Kidney epithelial cell (primary cell): Measurements from ENCODE around the gene DCP1B. TPM values are rescaled to one million over a fixed set of nuclear protein-coding genes. Genes with fewer than 3 reads are reported as not detected.
"Not testable (repeated sequence)": the region's sequence is repeated elsewhere in the genome, so short reads cannot be mapped to it uniquely, and the experiment has no call there.

Experiments used
- DNase-seq: peaks from one replicate; pipeline ENCODE4 v3.0.0-alpha.2; 2010; ENCODE audit warnings: low read depth
- H3K27me3 ChIP-seq: 2 replicates; pipeline ENCODE4 v1.6.0; 2011; ENCODE audit warnings: low read length; ENCODE audit not compliant: control insufficient read depth, insufficient read depth
- H3K36me3 ChIP-seq: 2 replicates; pipeline ENCODE4 v1.5.1; 2011; ENCODE audit warnings: low read length; ENCODE audit not compliant: control insufficient read depth, insufficient read depth
- H3K4me3 ChIP-seq: 2 replicates; pipeline ENCODE4 v1.5.1; 2011; ENCODE audit warnings: low read depth, mild to moderate bottlenecking, control low read depth, low read length
- total RNA-seq: library from RNA; depleted of rRNA; stranded (reverse); fragments of >200 nt; gene quantifications from 2 replicates; pipeline ENCODE4 v1.2.3, GENCODE V29; 2015
- TF ChIP-seq, protein P1 (sequence below): IDR thresholded peaks from 2 replicates; pipeline ENCODE4 v1.5.1; 2011; ENCODE audit warnings: mild to moderate bottlenecking, moderate library complexity, low read length, control low read depth, inconsistent platforms; ENCODE audit not compliant: insufficient read depth, poor library complexity, severe bottlenecking

Gene DCP1B
- total RNA-seq, 1 donor from 2014 or later, result 22.4 TPM

DNA sequence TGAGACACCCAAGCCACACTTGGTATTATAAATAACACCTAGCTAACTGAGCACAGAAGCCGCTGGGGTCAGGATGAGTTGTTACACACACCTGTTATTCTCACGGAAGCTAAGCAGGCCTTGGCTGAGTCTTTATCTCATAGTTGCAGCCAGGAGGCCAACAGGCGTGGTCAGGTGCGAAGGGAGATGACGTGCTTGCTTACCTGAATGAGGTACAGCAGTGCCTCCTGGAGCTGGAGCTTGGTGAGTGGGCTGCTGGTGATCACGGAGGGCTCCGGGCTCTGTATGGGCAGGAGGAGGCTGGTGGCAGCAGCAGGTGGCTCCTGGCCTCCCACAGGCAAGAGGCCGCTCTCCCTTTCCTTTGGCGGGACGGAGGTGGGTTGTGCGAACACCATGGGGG lies 55.4 kb downstream of the DCP1B start:
- Histone ChIP-seq H3K27me3 (no peaks in the 10 kb centered on the region), H3K36me3 (peaks cover 2% of the 10 kb centered on the region), H3K4me3 (no peak overlapping the region)
- DNase-seq, result no peak
- TF ChIP-seq, protein P1, sequence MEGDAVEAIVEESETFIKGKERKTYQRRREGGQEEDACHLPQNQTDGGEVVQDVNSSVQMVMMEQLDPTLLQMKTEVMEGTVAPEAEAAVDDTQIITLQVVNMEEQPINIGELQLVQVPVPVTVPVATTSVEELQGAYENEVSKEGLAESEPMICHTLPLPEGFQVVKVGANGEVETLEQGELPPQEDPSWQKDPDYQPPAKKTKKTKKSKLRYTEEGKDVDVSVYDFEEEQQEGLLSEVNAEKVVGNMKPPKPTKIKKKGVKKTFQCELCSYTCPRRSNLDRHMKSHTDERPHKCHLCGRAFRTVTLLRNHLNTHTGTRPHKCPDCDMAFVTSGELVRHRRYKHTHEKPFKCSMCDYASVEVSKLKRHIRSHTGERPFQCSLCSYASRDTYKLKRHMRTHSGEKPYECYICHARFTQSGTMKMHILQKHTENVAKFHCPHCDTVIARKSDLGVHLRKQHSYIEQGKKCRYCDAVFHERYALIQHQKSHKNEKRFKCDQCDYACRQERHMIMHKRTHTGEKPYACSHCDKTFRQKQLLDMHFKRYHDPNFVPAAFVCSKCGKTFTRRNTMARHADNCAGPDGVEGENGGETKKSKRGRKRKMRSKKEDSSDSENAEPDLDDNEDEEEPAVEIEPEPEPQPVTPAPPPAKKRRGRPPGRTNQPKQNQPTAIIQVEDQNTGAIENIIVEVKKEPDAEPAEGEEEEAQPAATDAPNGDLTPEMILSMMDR, result no peak

DNA sequence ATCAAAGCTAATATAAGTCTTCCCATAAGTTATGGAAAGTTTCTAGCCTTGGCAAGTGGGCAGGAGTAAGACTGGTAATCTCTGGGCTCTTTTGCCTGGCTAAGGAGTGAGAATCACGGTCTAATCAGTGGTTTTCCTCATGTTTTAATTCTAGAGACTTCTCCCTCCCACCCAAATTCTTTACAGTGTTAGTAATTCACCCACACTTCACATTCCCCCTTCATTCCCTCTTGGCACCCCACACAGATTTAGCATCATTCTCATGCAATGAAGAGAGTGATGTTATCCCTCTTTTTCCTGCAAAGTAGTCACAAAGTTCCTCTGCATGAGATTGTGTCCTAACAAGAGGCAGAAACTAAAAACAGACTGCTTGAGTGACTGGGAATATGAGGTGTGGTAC lies 57.2 kb downstream of the DCP1B start:
- Histone ChIP-seq H3K27me3 (no peaks in the 10 kb centered on the region), H3K4me3 (no peak overlapping the region), H3K36me3 (peaks cover 2% of the 10 kb centered on the region)
- DNase-seq, result no peak
- TF ChIP-seq, protein P1, result no peak

DNA sequence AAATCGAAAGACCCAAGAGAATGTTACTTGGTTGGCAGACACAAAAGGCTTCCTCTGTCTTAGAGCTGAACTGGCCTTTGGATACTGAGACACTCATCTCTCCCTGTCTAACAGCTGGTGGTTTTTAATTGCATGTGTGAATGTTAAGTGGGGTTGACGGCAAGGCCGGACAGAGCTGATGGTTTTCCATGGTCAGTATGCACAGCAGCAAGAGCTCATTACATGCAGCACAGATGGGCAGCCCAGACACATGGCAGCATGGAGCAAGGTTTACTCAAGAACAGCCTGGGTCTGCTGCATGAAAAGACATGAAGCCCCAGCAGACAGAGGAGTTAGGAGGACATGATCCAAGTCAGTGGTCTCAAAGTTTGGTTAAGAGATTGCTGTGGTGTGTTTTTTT lies 58.0 kb downstream of the DCP1B start:
- TF ChIP-seq, protein P1, result no peak
- H3K27me3 ChIP-seq, result no peaks in the 10 kb centered on the region
- no peak for DNase-seq

DNA sequence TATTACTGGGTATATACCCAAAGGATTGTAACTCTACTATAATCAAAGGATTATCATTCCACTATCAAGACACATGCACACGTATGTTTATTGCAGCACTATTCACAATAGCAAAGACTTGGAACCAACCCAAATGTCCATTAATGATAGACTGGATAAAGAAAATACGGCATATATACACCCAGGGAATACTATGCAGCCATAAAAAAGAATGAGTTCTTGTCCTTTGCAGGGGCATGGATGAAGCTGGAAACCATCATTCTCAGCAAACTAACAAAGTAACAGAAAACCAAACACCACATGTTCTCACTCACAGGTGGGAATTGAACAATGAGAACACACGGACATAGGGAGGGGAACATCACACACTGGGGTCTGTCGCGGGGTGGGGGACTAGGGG lies 58.8 kb downstream of the DCP1B start:
- not testable (repeated sequence) for H3K4me3 ChIP-seq, H3K27me3 ChIP-seq, H3K36me3 ChIP-seq, DNase-seq

More for the DNA sequence above, 58.0 kb downstream of the DCP1B start:
- Histone ChIP-seq H3K36me3 (peaks cover 2% of the 10 kb centered on the region), H3K4me3 (no peak overlapping the region)

DNA sequence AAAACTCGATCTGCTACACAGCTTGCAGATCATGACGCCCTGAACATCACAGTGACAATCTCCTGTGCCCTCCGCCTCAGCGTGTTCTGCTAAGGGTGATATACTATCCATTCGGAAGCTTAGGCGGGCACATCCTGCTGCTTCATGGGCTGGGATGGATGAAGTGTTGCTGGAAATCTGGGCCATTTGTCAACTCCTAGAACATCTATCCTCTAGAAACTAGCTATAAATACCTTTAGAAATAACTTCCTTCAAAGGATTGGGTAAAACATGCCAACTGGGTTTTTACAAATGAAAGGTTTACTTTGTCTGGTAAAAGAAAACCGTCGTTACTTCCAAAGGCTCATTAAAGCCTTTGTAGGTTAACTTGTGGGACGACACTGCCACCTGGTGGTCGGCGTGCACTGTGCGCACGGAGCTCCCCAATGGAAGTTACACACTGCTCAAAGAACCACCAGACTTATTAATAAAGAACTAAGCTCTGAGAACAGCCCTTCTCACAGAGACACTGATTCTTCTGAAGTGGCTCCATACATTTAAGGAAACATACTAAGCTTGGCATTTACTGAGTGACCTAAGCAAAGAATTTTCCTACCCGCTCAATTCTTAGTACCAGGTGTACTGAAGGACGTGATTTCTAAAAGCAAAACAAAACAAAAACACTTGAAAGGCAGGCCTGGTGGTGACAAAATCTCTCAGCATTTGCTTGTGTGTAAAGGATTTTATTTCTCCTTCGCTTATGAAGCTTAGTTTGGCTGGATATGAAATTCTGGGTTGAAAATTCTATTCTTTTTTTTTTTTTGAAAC lies 64.3 kb downstream of the DCP1B start:
- Histone ChIP-seq H3K4me3 (no peak overlapping the region), H3K36me3 (no peaks in the 10 kb centered on the region), H3K27me3 (no peaks in the 10 kb centered on the region)
- TF ChIP-seq, protein P1, result peak; percentile 93
- DNase-seq, result no peak

DNA sequence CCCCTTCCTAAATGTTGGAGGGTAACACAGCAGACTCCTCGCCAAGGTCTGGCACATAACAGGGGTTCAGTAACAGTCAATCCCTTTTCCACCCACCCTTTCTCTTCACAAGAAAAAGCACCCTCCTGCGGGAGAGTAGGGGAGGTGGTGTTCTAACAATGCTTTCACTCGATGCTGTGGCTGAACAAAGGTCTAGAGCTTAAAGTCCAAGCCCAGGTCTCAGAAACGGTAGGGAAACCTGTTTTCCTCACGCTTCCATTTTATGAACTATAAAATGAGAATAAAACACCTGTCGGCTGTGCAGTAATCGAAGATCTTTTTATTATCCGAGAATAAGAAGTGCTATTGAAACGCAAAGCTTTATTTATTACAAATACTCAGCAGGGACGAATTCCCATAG lies 64.9 kb downstream of the DCP1B start:
- Histone ChIP-seq H3K36me3 (no peaks in the 10 kb centered on the region), H3K4me3 (no peak overlapping the region), H3K27me3 (no peaks in the 10 kb centered on the region)
- no peak for DNase-seq
- TF ChIP-seq, protein P1, result no peak
